ENCODE data around the gene SLC7A1.

GRCh38 chr13:29526741-29527140, 68.7 kb downstream of the SLC7A1 start:
- TF ChIP-seq POLR2A (IDR thresholded peaks at IDR 0.05) (no peak), CTCF (IDR thresholded peaks at IDR 0.05) (no peak)
